Brain microvascular endothelial cell (primary cell): ENCODE results near the gene ZNF423.

Experiments used
- DNase-seq: peaks from one replicate; pipeline ENCODE4 v3.0.0-alpha.2; 2020
- H3K27ac ChIP-seq: fragments of 250-450 bp; sonication (Bioruptor Pico); 2 replicates; pipeline ENCODE4 v1.5.1; 2020; ENCODE audit warnings: mild to moderate bottlenecking, moderate library complexity
- H3K27me3 ChIP-seq: fragments of 250-450 bp; sonication (Bioruptor Pico); replicated peaks from 2 replicates; pipeline ENCODE4 v1.5.1; 2020; ENCODE audit warnings: mild to moderate bottlenecking
- H3K36me3 ChIP-seq: fragments of 250-450 bp; sonication (Bioruptor Pico); replicated peaks from 2 replicates; pipeline ENCODE4 v1.5.1; 2020; ENCODE audit warnings: mild to moderate bottlenecking
- H3K4me3 ChIP-seq: 2 replicates; pipeline ENCODE4 v1.5.1; 2011; ENCODE audit warnings: low read depth, mild to moderate bottlenecking, control low read depth, low read length, moderate library complexity
- in situ Hi-C: cut with HindIII; loops from 2 replicates; pipeline ENCODE4 v1.10.0; 2017; ENCODE audit warnings: low sequenced_read_pairs, low pct_ligation_motif_present
- TF ChIP-seq, protein P1 (sequence below): IDR thresholded peaks from 2 replicates; pipeline ENCODE4 v1.5.1; 2011; ENCODE audit warnings: low read depth, mild to moderate bottlenecking, moderate library complexity, low read length, control low read depth, inconsistent platforms; ENCODE audit errors: missing control alignments

ZNF423 gene

DNA sequence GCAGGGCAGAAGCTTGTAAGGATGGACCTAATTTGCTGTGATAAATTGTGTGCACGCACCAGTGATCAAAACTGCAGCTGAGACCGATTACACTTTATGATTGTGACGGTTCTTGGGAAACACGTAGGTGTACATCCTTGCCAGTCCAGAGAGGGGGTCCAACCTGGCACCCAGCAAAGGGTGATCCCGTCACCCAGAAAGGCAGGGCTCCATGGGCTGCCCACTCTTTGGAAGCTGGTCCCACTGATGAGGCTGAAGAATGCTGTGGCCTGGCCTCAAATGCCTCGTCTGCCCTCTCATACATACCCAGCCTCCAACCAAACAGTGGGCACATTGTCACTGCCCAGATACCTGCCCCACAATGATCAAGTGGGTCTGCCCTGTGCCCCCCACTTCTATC, 350.4 kb downstream of the ZNF423 start:
- H3K27me3 ChIP-seq, result no peaks in the 10 kb centered on the region
- DNase-seq, result no peak
- no peaks in the 10 kb centered on the region for H3K36me3 ChIP-seq
- in situ Hi-C loops, result no loop called here
- no peak overlapping the region for H3K4me3 ChIP-seq
- no peak overlapping the region for H3K27ac ChIP-seq
- TF ChIP-seq, protein P1, sequence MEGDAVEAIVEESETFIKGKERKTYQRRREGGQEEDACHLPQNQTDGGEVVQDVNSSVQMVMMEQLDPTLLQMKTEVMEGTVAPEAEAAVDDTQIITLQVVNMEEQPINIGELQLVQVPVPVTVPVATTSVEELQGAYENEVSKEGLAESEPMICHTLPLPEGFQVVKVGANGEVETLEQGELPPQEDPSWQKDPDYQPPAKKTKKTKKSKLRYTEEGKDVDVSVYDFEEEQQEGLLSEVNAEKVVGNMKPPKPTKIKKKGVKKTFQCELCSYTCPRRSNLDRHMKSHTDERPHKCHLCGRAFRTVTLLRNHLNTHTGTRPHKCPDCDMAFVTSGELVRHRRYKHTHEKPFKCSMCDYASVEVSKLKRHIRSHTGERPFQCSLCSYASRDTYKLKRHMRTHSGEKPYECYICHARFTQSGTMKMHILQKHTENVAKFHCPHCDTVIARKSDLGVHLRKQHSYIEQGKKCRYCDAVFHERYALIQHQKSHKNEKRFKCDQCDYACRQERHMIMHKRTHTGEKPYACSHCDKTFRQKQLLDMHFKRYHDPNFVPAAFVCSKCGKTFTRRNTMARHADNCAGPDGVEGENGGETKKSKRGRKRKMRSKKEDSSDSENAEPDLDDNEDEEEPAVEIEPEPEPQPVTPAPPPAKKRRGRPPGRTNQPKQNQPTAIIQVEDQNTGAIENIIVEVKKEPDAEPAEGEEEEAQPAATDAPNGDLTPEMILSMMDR, result no peak

DNA sequence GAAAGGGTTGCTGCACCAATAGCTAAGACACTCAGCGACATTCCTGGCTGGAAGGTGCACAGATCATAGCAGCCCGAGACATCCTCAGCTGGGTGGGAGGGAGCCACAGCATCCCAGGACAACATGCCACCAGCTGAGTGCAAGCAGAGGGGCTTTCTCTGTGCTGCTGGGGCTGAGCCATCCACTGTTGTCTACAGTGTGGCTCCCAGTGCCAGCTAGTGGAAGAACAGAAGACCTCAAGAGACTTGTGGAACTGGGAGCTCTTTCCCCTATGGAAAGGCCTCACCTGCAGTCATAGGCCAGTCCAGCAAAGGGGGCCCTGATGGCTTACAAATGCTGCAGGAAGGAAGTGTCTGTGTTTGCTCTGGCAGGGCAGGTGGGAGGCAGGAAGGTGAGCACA, 351.3 kb downstream of the ZNF423 start:
- TF ChIP-seq, protein P1, result no peak
- no peaks in the 10 kb centered on the region for H3K27me3 ChIP-seq
- no peak overlapping the region for H3K4me3 ChIP-seq
- no peak for DNase-seq
- in situ Hi-C loops, result no loop called here
- no peak overlapping the region for H3K27ac ChIP-seq
- no peaks in the 10 kb centered on the region for H3K36me3 ChIP-seq

DNA sequence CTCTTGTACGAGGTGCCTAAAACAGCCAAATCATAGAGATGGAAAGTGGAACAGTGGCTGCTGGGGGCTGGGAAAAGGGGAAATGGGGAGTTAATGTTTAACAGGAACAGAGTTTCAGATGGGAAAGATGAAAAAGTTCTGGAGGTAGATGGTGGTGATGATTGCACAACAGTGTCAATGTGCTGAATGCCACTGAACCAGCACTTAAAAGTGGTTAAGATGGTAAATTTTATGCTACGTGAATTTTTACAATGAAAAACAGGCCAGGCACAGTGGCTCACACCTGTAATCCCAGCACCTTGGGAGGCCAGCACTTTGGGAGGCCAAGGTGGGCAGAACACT, 351.9 kb downstream of the ZNF423 start:
- TF ChIP-seq, protein P1, result no peak
- DNase-seq, result no peak
- in situ Hi-C loops, result no loop called here
- no peak overlapping the region for H3K27ac ChIP-seq
- H3K4me3 ChIP-seq, result no peak overlapping the region
- H3K36me3 ChIP-seq, result no peaks in the 10 kb centered on the region
- no peaks in the 10 kb centered on the region for H3K27me3 ChIP-seq

DNA sequence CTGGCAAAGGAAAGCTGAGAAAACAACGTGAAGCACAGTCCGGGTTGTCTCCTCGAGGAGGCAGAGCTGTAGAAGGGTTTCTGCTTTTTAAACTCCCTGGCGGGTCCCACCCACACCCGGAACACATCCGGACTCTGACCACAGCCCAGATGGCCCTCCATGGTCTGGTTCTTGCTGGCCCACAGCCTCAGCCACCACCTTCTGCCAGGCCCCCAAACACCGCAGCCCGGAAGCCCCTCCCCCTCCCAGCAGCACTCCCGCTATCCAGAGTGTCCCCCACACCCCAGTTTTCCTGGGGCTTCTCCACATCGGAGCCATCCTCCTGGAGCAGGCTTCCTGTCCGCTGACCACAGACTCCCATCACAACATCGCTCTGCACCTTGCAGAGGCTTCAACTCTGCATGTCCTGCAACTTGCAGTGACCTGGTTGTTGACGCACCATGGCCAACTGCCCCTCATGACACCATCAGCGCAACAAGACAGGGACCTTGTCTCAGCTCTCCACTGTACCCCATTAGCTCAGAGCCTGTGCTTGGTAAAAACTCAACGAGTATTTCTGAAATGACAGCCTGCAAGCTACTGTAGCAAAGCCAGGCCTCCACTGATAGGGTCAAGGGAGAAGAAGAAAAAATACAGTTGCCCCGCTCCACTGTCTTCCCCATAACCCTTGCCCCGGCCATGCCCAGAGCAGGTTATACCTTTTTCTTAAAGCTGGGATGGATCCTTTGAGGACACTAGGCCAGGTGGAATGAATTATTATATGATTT, 352.5 kb downstream of the ZNF423 start:
- in situ Hi-C loops, result no loop called here
- DNase-seq, result no peak
- no peaks in the 10 kb centered on the region for H3K27me3 ChIP-seq
- H3K36me3 ChIP-seq, result no peaks in the 10 kb centered on the region
- H3K27ac ChIP-seq, result no peak overlapping the region
- TF ChIP-seq, protein P1, result no peak
- no peak overlapping the region for H3K4me3 ChIP-seq

DNA sequence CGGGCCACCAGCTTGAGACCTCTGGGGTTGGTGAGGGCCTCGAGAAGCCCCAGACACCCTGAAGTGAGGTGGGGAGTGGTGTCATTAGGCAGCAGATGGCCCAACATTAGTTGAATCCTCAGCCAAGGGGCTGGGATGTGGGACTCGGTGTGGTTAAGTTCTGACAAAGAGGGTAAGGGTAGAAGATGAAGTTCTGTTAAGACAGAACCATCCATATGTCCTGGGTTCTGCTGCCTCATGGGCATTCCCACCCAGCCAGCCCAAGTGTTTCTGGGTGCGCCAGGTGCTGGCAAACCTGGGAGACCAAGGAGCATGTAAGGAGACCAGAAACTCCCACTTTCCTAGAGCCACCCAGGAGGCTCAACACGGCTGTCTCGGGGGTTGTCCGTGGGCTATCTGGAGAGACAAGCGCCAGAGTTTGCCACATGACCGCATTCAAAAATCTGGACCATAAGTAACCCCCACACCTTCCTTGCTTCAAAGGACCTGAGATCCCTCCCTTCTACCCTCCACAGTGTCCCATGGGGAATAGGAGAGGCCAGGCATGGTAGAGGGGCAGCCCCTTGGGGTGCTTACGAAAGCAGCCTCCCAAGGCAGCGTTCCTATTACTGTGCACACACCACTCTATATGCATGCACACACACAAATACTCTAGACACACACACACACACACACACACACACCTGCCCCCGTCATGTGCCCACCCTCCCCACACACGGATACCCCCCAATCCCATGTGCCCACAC, 353.6 kb downstream of the ZNF423 start:
- no peak overlapping the region for H3K4me3 ChIP-seq
- TF ChIP-seq, protein P1, result no peak
- H3K36me3 ChIP-seq, result no peaks in the 10 kb centered on the region
- in situ Hi-C loops, result no loop called here
- no peak overlapping the region for H3K27ac ChIP-seq
- no peaks in the 10 kb centered on the region for H3K27me3 ChIP-seq
- no peak for DNase-seq
